HEK293T (cell line): ENCODE results near the gene TAOK3.

ENCODE experiments used
- CTCF ChIA-PET: fragments of 350-600 bp; formaldehyde crosslinking; extraction: SDS; loops from one replicate; lab custom pipeline; 2021; ENCODE audit warnings: antibody characterized with exemption, inconsistent platforms; lab: Yijun Ruan, JAX
- POLR2A ChIA-PET: fragments of 350-600 bp; formaldehyde crosslinking; extraction: SDS; loops from one replicate; lab custom pipeline; 2020; ENCODE audit warnings: antibody characterized with exemption, inconsistent platforms; lab: Yijun Ruan, JAX
- DNase-seq: peaks from one replicate; pipeline ENCODE4 v3.0.0; 2012; ENCODE audit warnings: mixed read lengths; ENCODE audit errors: extremely low spot score
- ARNT ChIP-seq: fragments of 450-650 bp; IDR thresholded peaks from 2 replicates; pipeline ENCODE4 v1.6.1; 2017; ENCODE audit warnings: mild to moderate bottlenecking
- BHLHE40 ChIP-seq: fragments of 450-650 bp; IDR thresholded peaks from 2 replicates; pipeline ENCODE4 v1.6.1; 2016; ENCODE audit warnings: mild to moderate bottlenecking, moderate library complexity, borderline replicate concordance
- CTBP1 ChIP-seq: fragments of 450-650 bp; IDR thresholded peaks from 2 replicates; pipeline ENCODE4 v1.6.1; 2016; ENCODE audit warnings: borderline replicate concordance
- ELF4 ChIP-seq: fragments of 450-650 bp; IDR thresholded peaks from 2 replicates; pipeline ENCODE4 v1.6.1; 2017; ENCODE audit warnings: antibody characterized with exemption
- FOXA1 ChIP-seq: fragments of 450-650 bp; IDR thresholded peaks from 2 replicates; pipeline ENCODE4 v1.6.1; 2016; ENCODE audit warnings: mild to moderate bottlenecking
- FOXK2 ChIP-seq: fragments of 450-650 bp; IDR thresholded peaks from 2 replicates; pipeline ENCODE4 v1.6.1; 2016; ENCODE audit warnings: mild to moderate bottlenecking
- FOXM1 ChIP-seq: fragments of 450-650 bp; IDR thresholded peaks from 2 replicates; pipeline ENCODE4 v1.6.1; 2017; ENCODE audit warnings: mild to moderate bottlenecking, borderline replicate concordance
- HDGF ChIP-seq: fragments of 450-650 bp; IDR thresholded peaks from 2 replicates; pipeline ENCODE4 v1.6.1; 2017; ENCODE audit warnings: antibody characterized with exemption, borderline replicate concordance
- L3MBTL2 ChIP-seq: fragments of 450-650 bp; conservative IDR thresholded peaks from 2 replicates; pipeline ENCODE4 v1.6.1; 2016; ENCODE audit warnings: mild to moderate bottlenecking
- LEF1 ChIP-seq: fragments of 450-650 bp; IDR thresholded peaks from 2 replicates; pipeline ENCODE4 v1.6.1; 2017; ENCODE audit warnings: mild to moderate bottlenecking, borderline replicate concordance
- NFRKB ChIP-seq: fragments of 450-650 bp; IDR thresholded peaks from 2 replicates; pipeline ENCODE4 v1.6.1; 2016; ENCODE audit warnings: mild to moderate bottlenecking, moderate library complexity
- PKNOX1 ChIP-seq: fragments of 450-650 bp; IDR thresholded peaks from 2 replicates; pipeline ENCODE4 v1.6.1; 2016
- SP1 ChIP-seq: fragments of 450-650 bp; IDR thresholded peaks from 2 replicates; pipeline ENCODE4 v1.6.1; 2017
- SUZ12 ChIP-seq: fragments of 450-650 bp; IDR thresholded peaks from 2 replicates; pipeline ENCODE4 v1.6.1; 2016; ENCODE audit warnings: mild to moderate bottlenecking
- TARDBP ChIP-seq: fragments of 450-650 bp; IDR thresholded peaks from 2 replicates; pipeline ENCODE4 v1.6.1; 2016
- ZNF384 ChIP-seq: fragments of 450-650 bp; IDR thresholded peaks from 2 replicates; pipeline ENCODE4 v1.6.1; 2016

The TAOK3 gene

GRCh38 chr12:118332511-118332910 lies 40.2 kb downstream of the TAOK3 start:
- TF ChIP-seq NFRKB (no peak), FOXK2 (no peak), L3MBTL2 (no peak), ZNF384 (no peak)
- ChIA-PET POLR2A (no interaction called here), CTCF (no interaction called here)
- no peak for DNase-seq

- CTCF ChIA-PET: no interaction called here
- POLR2A ChIA-PET: no interaction called here
- peak; percentile 12 for DNase-seq
- TF ChIP-seq LEF1 (no peak), HDGF (no peak), NFRKB (no peak), BHLHE40 (no peak), FOXK2 (no peak), FOXA1 (no peak), PKNOX1 (no peak), ZNF384 (no peak), SP1 (no peak), ELF4 (no peak)
Measured at GRCh38 chr12:118330421-118331018, 42.2 kb downstream of the TAOK3 start.

GRCh38 chr12:118328486-118329330 lies 44.0 kb downstream of the TAOK3 start:
- no peak for DNase-seq
- ChIA-PET CTCF (no interaction called here), POLR2A (no interaction called here)
- TF ChIP-seq ELF4 (no peak), L3MBTL2 (no peak), ZNF384 (no peak), FOXK2 (no peak), SP1 (no peak), FOXA1 (no peak), CTBP1 (no peak), FOXM1 (no peak), ARNT (no peak), PKNOX1 (no peak), BHLHE40 (no peak), NFRKB (no peak), SUZ12 (no peak), LEF1 (no peak)

GRCh38 chr12:118327391-118327790 lies 45.3 kb downstream of the TAOK3 start:
- ChIA-PET POLR2A (no interaction called here), CTCF (no interaction called here)
- no peak for DNase-seq
- no peak for TF ChIP-seq FOXA1
- no peak for TF ChIP-seq LEF1
- no peak for TF ChIP-seq FOXK2
- TF ChIP-seq CTBP1: no peak
- TF ChIP-seq L3MBTL2: no peak
- TF ChIP-seq SP1: no peak
- no peak for TF ChIP-seq HDGF
- TF ChIP-seq BHLHE40: no peak
- TF ChIP-seq SUZ12: no peak
- no peak for TF ChIP-seq FOXM1
- no peak for TF ChIP-seq ELF4

- ChIA-PET POLR2A (no interaction called here), CTCF (no interaction called here)
- TF ChIP-seq TARDBP (no peak), LEF1 (no peak), SUZ12 (no peak), SP1 (no peak), CTBP1 (no peak), NFRKB (no peak), FOXM1 (no peak), HDGF (no peak), L3MBTL2 (no peak), PKNOX1 (no peak), BHLHE40 (no peak), FOXA1 (no peak), ZNF384 (no peak), ELF4 (no peak), ARNT (no peak), FOXK2 (no peak)
- no peak for DNase-seq
Measured at GRCh38 chr12:118326991-118327390, 45.7 kb downstream of the TAOK3 start.

DNA sequence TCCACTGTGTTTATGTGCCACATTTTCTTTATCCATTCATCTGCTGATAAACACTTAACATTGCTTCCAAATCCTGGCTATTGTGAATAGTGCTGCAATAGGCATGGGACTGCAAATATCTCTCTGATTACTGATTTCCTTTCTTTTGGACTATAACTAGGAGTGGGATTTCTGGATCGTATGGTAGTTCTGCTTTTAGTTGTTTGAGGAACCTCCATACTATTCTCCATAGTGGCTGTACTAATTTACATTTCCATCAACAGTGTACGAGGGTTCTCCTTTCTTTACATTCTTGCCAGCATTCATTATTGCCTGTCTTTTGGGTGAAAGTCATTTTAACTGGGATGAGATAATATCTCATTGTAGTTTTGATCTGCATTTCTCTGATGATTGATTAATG lies 47.6 kb downstream of the TAOK3 start:
- CTCF ChIA-PET: no interaction called here
- DNase-seq: no peak
- POLR2A ChIA-PET: no interaction called here
- TF ChIP-seq CTBP1 (no peak), L3MBTL2 (no peak), ZNF384 (no peak), HDGF (no peak), LEF1 (no peak), FOXK2 (no peak), SP1 (no peak), NFRKB (no peak), ELF4 (no peak), SUZ12 (no peak), TARDBP (no peak), FOXA1 (no peak), BHLHE40 (no peak)
